PC-3 (cell line): ENCODE results near the gene RABGAP1L. TPM values are rescaled to one million over a fixed set of nuclear protein-coding genes. Genes with fewer than 3 reads are reported as not detected.

Experiments
- ATAC-seq: fragments of 200-7000 bp; cut with Tn5 transposase; 2 replicates; pipeline ENCODE4 v1.9.1; 2020; ENCODE audit warnings: mild to moderate bottlenecking, moderate library complexity
- BruUV-seq: library from RNA; stranded (reverse); fragments of 400-500 nt; replicated peaks from 2 replicates; lab custom pipeline; 2021; lab: Mats Ljungman, UMichigan
- CTCF ChIA-PET: fragments of 300-600 bp; sonication (Branson Sonifier 250); formaldehyde crosslinking; loops from one replicate; lab custom pipeline; 2022; ENCODE audit warnings: antibody characterized with exemption; lab: Charles Lee
- POLR2A ChIA-PET: fragments of 300-600 bp; sonication (Branson Sonifier 250); formaldehyde crosslinking; loops from one replicate; lab custom pipeline; 2022; ENCODE audit warnings: antibody characterized with exemption; ENCODE audit not compliant: unreplicated experiment; lab: Charles Lee
- DNase-seq: peaks from one replicate; pipeline ENCODE4 v3.0.0-alpha.2; 2015
- H2AFZ ChIP-seq: fragments of 300-600 bp; sonication (generic); 2 replicates; pipeline ENCODE4 v1.6.0; 2016; ENCODE audit warnings: antibody characterized with exemption, low read length
- H3F3A ChIP-seq: fragments of 300-600 bp; sonication (generic); one replicate; pipeline ENCODE4 v1.6.0; 2017; ENCODE audit warnings: antibody characterized with exemption, low read length, control low read depth, mild to moderate bottlenecking; ENCODE audit not compliant: unreplicated experiment
- H3K27ac ChIP-seq: fragments of 300-600 bp; sonication (generic); 2 replicates; pipeline ENCODE4 v1.5.1; 2016; ENCODE audit warnings: mild to moderate bottlenecking, low read length
- H3K27me3 ChIP-seq: fragments of 300-600 bp; sonication (generic); 2 replicates; pipeline ENCODE4 v1.6.1; 2016; ENCODE audit warnings: low read length, mixed read lengths
- H3K36me3 ChIP-seq: fragments of 300-600 bp; sonication (generic); 2 replicates; pipeline ENCODE4 v1.6.1; 2016; ENCODE audit warnings: low read depth, mixed run types, low read length, mixed read lengths
- H3K4me1 ChIP-seq: fragments of 300-600 bp; sonication (generic); 2 replicates; pipeline ENCODE4 v1.5.1; 2016; ENCODE audit warnings: low read length; ENCODE audit not compliant: insufficient read depth
- H3K4me2 ChIP-seq: fragments of 300-600 bp; sonication (generic); 2 replicates; pipeline ENCODE4 v1.6.0; 2016; ENCODE audit warnings: low read length
- H3K4me3 ChIP-seq: fragments of 300-600 bp; sonication (generic); 2 replicates; pipeline ENCODE4 v1.5.1; 2016; ENCODE audit warnings: mild to moderate bottlenecking, low read length, mixed read lengths
- H3K79me2 ChIP-seq: fragments of 300-600 bp; sonication (generic); 2 replicates; pipeline ENCODE4 v1.6.1; 2017; ENCODE audit warnings: low read length, mixed read lengths
- H3K9ac ChIP-seq: fragments of 300-600 bp; sonication (generic); 2 replicates; pipeline ENCODE4 v1.6.0; 2016; ENCODE audit warnings: mild to moderate bottlenecking, low read length
- H3K9me2 ChIP-seq: fragments of 300-600 bp; sonication (generic); replicated peaks from 2 replicates; pipeline ENCODE4 v1.6.1; 2016; ENCODE audit warnings: mixed run types, low read length, mixed read lengths
- H3K9me3 ChIP-seq: fragments of 300-600 bp; sonication (generic); 2 replicates; pipeline ENCODE4 v1.6.1; 2016; ENCODE audit warnings: low read length, mixed read lengths
- H4K20me1 ChIP-seq: fragments of 300-600 bp; sonication (generic); 2 replicates; pipeline ENCODE4 v1.6.1; 2016; ENCODE audit warnings: low read length, mixed read lengths
- CTCF ChIP-seq: fragments of 300-600 bp; sonication (generic); conservative IDR thresholded peaks from 2 replicates; pipeline ENCODE4 v1.5.1; 2017; ENCODE audit warnings: antibody characterized with exemption, low read depth, mild to moderate bottlenecking, low read length
- EZH2 ChIP-seq: fragments of 300-600 bp; sonication (generic); IDR thresholded peaks from one replicate; pipeline ENCODE4 v1.6.1; 2017; ENCODE audit warnings: antibody characterized with exemption, mild to moderate bottlenecking, low read length; ENCODE audit not compliant: unreplicated experiment
- EZH2phosphoT487 ChIP-seq: fragments of 300-600 bp; sonication (generic); IDR thresholded peaks from 2 replicates; pipeline ENCODE4 v1.6.1; 2018; ENCODE audit warnings: mild to moderate bottlenecking, antibody characterized with exemption, low read length, borderline replicate concordance
- intact Hi-C: fragments of 100-400 bp; cut with micrococcal nuclease; formaldehyde crosslinking; loops from 2 replicates; pipeline ENCODE4 v1.9.0; 2023
- total RNA-seq: library from RNA; depleted of rRNA; stranded (reverse); fragments of >200 nt; gene quantifications from 2 replicates; pipeline ENCODE4 v1.2.3, GENCODE V29; 2014

The RABGAP1L gene
- total RNA-seq, 1 experiment from 2014 or later: 24.4 TPM

GRCh38 chr1:174352117-174352516 lies 192.8 kb downstream of the RABGAP1L start:
- TF ChIP-seq EZH2: no peak
- no peak for TF ChIP-seq EZH2phosphoT487
- no peak for TF ChIP-seq CTCF
- DNase-seq (no peak), ATAC-seq (no peak)
- Histone ChIP-seq H3K4me3 (no peak overlapping the region), H3K9me2 (no peaks in the 10 kb centered on the region), H4K20me1 (no peaks in the 10 kb centered on the region), H3K4me1 (no peaks in the 10 kb centered on the region), H3K36me3 (no peaks in the 10 kb centered on the region), H3K27me3 (no peaks in the 10 kb centered on the region), H2AFZ (no peak overlapping the region), H3K79me2 (no peaks in the 10 kb centered on the region), H3K4me2 (no peak overlapping the region), H3K27ac (no peak overlapping the region), H3F3A (no peaks in the 10 kb centered on the region), H3K9me3 (no peaks in the 10 kb centered on the region), H3K9ac (no peak overlapping the region)
- ChIA-PET POLR2A (no interaction called here), CTCF (no interaction called here)
- intact Hi-C loops: no loop called here
- no TSS peak for BruUV-seq

- no peak for ATAC-seq
- no peaks in the 10 kb centered on the region for H3K9me2 ChIP-seq
- H3K4me3 ChIP-seq: no peak overlapping the region
- ChIA-PET POLR2A (no interaction called here), CTCF (no interaction called here)
- TF ChIP-seq CTCF (no peak), EZH2 (no peak), EZH2phosphoT487 (no peak)
- no peak overlapping the region for H3K4me2 ChIP-seq
- no peak overlapping the region for H2AFZ ChIP-seq
- H3K4me1 ChIP-seq: no peaks in the 10 kb centered on the region
- H3K36me3 ChIP-seq: no peaks in the 10 kb centered on the region
- no peaks in the 10 kb centered on the region for H3K9me3 ChIP-seq
- no peak overlapping the region for H3K27ac ChIP-seq
- no peaks in the 10 kb centered on the region for H3K27me3 ChIP-seq
- intact Hi-C loops: no loop called here
- H3K9ac ChIP-seq: no peak overlapping the region
- DNase-seq: no peak
- no peaks in the 10 kb centered on the region for H4K20me1 ChIP-seq
- H3K79me2 ChIP-seq: no peaks in the 10 kb centered on the region
- no peaks in the 10 kb centered on the region for H3F3A ChIP-seq
- no TSS peak for BruUV-seq
Observed at GRCh38 chr1:174352883-174353608, 193.7 kb downstream of the RABGAP1L start.

- no peaks in the 10 kb centered on the region for H3K9me3 ChIP-seq
- H3K27me3 ChIP-seq: no peaks in the 10 kb centered on the region
- ChIA-PET CTCF (no interaction called here), POLR2A (no interaction called here)
- H3K4me2 ChIP-seq: no peak overlapping the region
- H2AFZ ChIP-seq: no peak overlapping the region
- H3F3A ChIP-seq: no peaks in the 10 kb centered on the region
- H3K36me3 ChIP-seq: no peaks in the 10 kb centered on the region
- H3K4me3 ChIP-seq: no peak overlapping the region
- H3K79me2 ChIP-seq: no peaks in the 10 kb centered on the region
- DNase-seq (peak; percentile 17), ATAC-seq (no peak)
- no peak overlapping the region for H3K27ac ChIP-seq
- no TSS peak for BruUV-seq
- no peak for TF ChIP-seq EZH2
- H3K9me2 ChIP-seq: no peaks in the 10 kb centered on the region
- no peaks in the 10 kb centered on the region for H4K20me1 ChIP-seq
- H3K4me1 ChIP-seq: no peaks in the 10 kb centered on the region
- intact Hi-C loops: no loop called here
- H3K9ac ChIP-seq: no peak overlapping the region
Observed at GRCh38 chr1:174358344-174358743, 199.0 kb downstream of the RABGAP1L start.
